Neural crest cell (in vitro differentiated cells): ENCODE measurements around the gene ARHGAP4. TPM values are rescaled to one million over a fixed set of nuclear protein-coding genes. Genes with fewer than 3 reads are reported as not detected.

Experiments used
- DNase-seq: peaks from one replicate; pipeline ENCODE4 v3.0.0; 2021; ENCODE audit warnings: low read depth, mixed read lengths, low spot score
- H3K27ac Mint-ChIP-seq: one replicate; pipeline ENCODE4 v1.8.0; 2021; ENCODE audit warnings: mild to moderate bottlenecking, mixed read lengths; ENCODE audit not compliant: unreplicated experiment
- H3K27me3 Mint-ChIP-seq: 2 replicates; pipeline ENCODE4 v1.8.0; 2021; ENCODE audit warnings: low read depth, mild to moderate bottlenecking, mixed read lengths
- H3K36me3 Mint-ChIP-seq: 2 replicates; pipeline ENCODE4 v1.8.0; 2021; ENCODE audit warnings: low read depth, mild to moderate bottlenecking, mixed read lengths
- H3K4me1 Mint-ChIP-seq: 2 replicates; pipeline ENCODE4 v1.8.0; 2021; ENCODE audit warnings: mixed read lengths
- H3K4me3 Mint-ChIP-seq: one replicate; pipeline ENCODE4 v1.8.0; 2021; ENCODE audit warnings: mild to moderate bottlenecking, mixed read lengths
- H3K9me3 Mint-ChIP-seq: 2 replicates; pipeline ENCODE4 v1.8.0; 2021; ENCODE audit warnings: mixed read lengths
- CTCF ChIP-seq: fragments of 200-600 bp; sonication (generic); conservative IDR thresholded peaks from 2 replicates; pipeline ENCODE4 v1.5.0; 2021; ENCODE audit warnings: antibody characterized with exemption, mild to moderate bottlenecking
- total RNA-seq: library from RNA; stranded (reverse); gene quantifications from 2 replicates; pipeline ENCODE4 v1.2.1, GENCODE V29; 2021

ARHGAP4 gene
- total RNA-seq, 1 donor from 2014 or later, result 10.7 TPM

- Mint-ChIP-seq H3K36me3 (peaks cover 4% of the 10 kb centered on the region), H3K27me3 (no peaks in the 10 kb centered on the region), H3K4me3 (no peak overlapping the region), H3K9me3 (peaks cover 3% of the 10 kb centered on the region), H3K27ac (no peak overlapping the region), H3K4me1 (peaks cover 9% of the 10 kb centered on the region)
- DNase-seq, result no peak
- no peak for TF ChIP-seq CTCF
Measured at GRCh38 chrX:153907456-153907855, 18.6 kb downstream of the ARHGAP4 start.

- Mint-ChIP-seq H3K4me3 (no peak overlapping the region), H3K27me3 (no peaks in the 10 kb centered on the region), H3K4me1 (peaks cover 13% of the 10 kb centered on the region), H3K36me3 (peaks cover 4% of the 10 kb centered on the region), H3K27ac (no peak overlapping the region), H3K9me3 (peaks cover 3% of the 10 kb centered on the region)
- no peak for TF ChIP-seq CTCF
- DNase-seq, result no peak
Measured at GRCh38 chrX:153906126-153906917, 19.7 kb downstream of the ARHGAP4 start.

GRCh38 chrX:153905481-153906095, 20.5 kb downstream of the ARHGAP4 start:
- peaks cover 3% of the 10 kb centered on the region for H3K9me3 Mint-ChIP-seq
- no peak for TF ChIP-seq CTCF
- no peak overlapping the region for H3K27ac Mint-ChIP-seq
- no peaks in the 10 kb centered on the region for H3K27me3 Mint-ChIP-seq
- no peak for DNase-seq
- no peak overlapping the region for H3K4me3 Mint-ChIP-seq
- H3K4me1 Mint-ChIP-seq, result peaks cover 20% of the 10 kb centered on the region
- H3K36me3 Mint-ChIP-seq, result peaks cover 4% of the 10 kb centered on the region

GRCh38 chrX:153903991-153904957, 21.8 kb downstream of the ARHGAP4 start, which contains the start of gene AVPR2:
TSS of gene AVPR2 (plus strand) at chrX:153904673. CDS start at chrX:153905146, 473 bp downstream.
- Mint-ChIP-seq H3K36me3 (peaks cover 4% of the 10 kb centered on the region), H3K27ac (no peak within 1 kb of the TSS)

More at GRCh38 chrX:153903991-153904957, 21.8 kb downstream of the ARHGAP4 start, which contains the start of gene AVPR2:
- Mint-ChIP-seq H3K27me3 (no peaks in the 10 kb centered on the region), H3K4me3 (no peak within 1 kb of the TSS), H3K4me1 (peaks cover 22% of the 10 kb centered on the region), H3K9me3 (peaks cover 3% of the 10 kb centered on the region)
- TF ChIP-seq CTCF, result no peak
- no peak for DNase-seq
